ENCODE measurements around the gene APBA2.

DNA sequence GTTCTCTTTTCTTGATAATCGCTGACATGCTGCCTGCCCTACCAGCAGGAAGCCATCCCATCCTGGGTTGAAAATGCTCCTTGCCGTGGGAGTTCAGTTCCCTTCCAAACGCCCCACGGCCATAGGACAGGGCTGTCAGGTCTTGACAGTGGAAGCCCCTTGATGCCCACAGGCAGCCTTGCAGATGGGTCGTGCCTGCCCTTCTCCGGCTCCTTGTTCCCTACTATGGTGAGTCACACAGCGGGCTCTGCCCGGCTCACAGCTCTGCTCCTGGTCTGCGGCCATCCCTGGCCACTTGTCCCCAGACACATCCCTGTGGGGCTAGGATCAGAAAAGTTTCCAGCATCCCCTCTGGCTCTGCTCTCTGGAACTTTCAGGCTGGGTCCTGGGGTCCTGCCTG, 6.2 kb upstream of the APBA2 start:
- TF ChIP-seq POLR2A (IDR thresholded peaks at IDR 0.05), result no peak
- TF ChIP-seq, protein P1, sequence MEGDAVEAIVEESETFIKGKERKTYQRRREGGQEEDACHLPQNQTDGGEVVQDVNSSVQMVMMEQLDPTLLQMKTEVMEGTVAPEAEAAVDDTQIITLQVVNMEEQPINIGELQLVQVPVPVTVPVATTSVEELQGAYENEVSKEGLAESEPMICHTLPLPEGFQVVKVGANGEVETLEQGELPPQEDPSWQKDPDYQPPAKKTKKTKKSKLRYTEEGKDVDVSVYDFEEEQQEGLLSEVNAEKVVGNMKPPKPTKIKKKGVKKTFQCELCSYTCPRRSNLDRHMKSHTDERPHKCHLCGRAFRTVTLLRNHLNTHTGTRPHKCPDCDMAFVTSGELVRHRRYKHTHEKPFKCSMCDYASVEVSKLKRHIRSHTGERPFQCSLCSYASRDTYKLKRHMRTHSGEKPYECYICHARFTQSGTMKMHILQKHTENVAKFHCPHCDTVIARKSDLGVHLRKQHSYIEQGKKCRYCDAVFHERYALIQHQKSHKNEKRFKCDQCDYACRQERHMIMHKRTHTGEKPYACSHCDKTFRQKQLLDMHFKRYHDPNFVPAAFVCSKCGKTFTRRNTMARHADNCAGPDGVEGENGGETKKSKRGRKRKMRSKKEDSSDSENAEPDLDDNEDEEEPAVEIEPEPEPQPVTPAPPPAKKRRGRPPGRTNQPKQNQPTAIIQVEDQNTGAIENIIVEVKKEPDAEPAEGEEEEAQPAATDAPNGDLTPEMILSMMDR (IDR thresholded peaks at IDR 0.05 in 8 of 11, conservative IDR thresholded peaks at IDR 0.05 in 3 of 11), result no peak
- no peak for TF ChIP-seq POLR2AphosphoS5 (IDR thresholded peaks at IDR 0.05)
